Inferior parietal cortex (tissue), 1 donor: ENCODE data around the gene THEMIS.
A peak's percentile ranks its signal among the peaks of the same experiment; 100 is the strongest.
"Not testable (repeated sequence)": the region's sequence is repeated elsewhere in the genome, so short reads cannot be mapped to it uniquely, and the experiment has no call there.

Experiments
- DNase-seq: peaks from one replicate; pipeline ENCODE4 v3.0.0-alpha.2; 2016; ENCODE audit errors: extremely low spot score

Gene THEMIS

DNA sequence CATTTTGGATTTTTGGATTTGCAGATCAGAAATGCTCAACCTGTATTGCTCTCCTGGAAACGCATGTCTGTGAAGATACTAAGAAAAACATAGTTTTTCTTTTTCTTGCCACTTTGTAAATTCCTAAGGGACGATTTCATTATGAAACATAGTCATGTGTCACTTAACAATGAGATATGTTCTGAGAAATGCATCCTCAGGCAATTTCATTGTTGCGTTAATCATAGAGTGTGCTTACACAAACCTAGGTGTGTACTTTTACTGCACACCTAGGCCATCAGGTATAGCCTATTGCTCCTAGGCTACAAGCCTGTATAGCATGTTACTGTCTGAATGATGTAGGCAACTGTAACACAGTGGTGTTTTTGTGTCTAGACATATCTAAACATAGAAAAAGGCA is 13.4 kb upstream of the THEMIS start:
- DNase-seq: no peak

GRCh38 chr6:127912914-127913313 is 12.1 kb upstream of the THEMIS start:
- DNase-seq: no peak

- DNase-seq: no peak
These were observed 7.2 kb upstream of the THEMIS start for GRCh38 chr6:127907960-127908640.

DNA sequence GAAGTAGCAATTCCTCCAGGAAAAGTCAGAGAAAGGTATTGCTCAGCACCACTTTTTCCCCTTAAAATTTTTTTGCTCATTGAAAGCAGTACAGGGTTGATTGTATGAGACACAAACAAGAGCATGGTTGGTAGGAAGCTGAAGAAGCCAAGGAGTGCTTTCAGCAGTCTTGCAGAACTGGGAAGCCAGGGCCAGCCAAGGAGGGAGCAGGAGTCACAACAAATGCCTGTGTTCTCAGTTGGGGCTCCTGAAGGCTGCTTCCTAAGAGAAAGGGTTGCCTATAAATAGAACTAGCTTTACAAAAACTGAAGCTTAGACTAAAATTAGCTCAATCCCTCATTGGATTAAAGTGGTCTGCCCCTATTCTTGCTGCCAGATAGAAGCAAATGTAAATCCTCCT is 3.3 kb upstream of the THEMIS start:
- DNase-seq: no peak

DNA sequence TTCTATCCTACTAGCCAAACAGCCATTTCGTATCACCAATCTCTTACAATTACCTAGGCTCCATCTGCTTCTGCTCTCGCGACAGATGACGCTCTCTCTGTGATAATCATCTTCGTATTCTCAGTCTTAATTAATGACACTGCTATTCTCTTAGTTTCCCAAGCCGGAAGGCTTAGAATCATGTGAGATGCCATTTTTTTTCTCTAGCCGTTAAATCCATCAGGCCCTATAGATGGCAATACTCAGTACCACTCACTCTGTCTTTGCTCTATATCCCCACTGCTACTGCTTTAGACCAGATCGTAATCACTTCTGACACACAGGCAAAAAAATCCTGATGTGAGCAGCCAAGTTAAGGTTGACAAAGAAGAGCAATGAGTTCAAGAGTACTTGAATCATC is 2.1 kb upstream of the THEMIS start:
- DNase-seq: no peak

GRCh38 chr6:127897484-127897883 is 3.4 kb downstream of the THEMIS start:
- no peak for DNase-seq

GRCh38 chr6:127894051-127894450 is 6.8 kb downstream of the THEMIS start:
- no peak for DNase-seq

DNA sequence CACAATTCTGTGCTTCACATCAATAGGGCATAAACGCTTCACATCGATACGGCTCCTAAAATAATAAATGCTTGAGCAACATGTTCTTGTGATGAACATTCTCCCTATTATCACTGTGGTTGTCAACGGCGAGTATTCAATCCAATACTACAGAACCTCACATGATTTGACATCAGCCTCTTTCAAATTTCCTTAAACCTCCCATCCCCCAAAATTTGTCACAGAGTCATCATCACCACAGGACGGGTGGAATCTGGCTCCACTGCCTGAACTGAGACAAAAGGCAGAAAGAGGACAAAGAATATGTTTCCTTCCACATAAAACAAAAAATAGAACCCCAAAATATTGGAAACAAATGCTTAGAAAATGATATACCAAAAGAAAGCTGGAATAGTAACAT is 7.3 kb downstream of the THEMIS start:
- no peak for DNase-seq

- no peak for DNase-seq
These were observed 9.0 kb downstream of the THEMIS start for GRCh38 chr6:127891731-127892326.

GRCh38 chr6:127886603-127887002 is 14.3 kb downstream of the THEMIS start:
- DNase-seq: no peak

GRCh38 chr6:127884134-127884533 is 16.7 kb downstream of the THEMIS start:
- no peak for DNase-seq

- DNase-seq: not testable (repeated sequence)
These were observed 18.9 kb downstream of the THEMIS start for GRCh38 chr6:127881949-127882348.

DNA sequence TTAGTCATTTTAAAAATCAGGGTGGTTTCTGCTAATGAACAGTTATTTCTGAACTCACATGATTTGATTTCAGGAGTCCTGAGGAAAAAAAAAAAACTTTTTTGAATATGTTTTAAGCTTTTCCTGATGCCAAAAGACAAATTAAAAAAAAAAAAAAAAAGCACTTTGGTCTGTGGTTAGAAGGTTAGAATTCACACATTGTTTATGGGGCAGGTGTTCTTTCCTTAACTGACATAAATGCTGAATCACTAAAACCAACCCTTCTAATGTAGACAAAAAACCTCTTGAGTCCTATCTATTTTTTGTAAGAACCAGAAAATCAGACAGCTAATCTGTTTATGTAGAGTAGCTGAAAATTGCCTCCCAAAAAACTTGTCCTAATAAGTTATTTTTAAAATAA is 20.4 kb downstream of the THEMIS start:
- no peak for DNase-seq

GRCh38 chr6:127879685-127880084 is 21.2 kb downstream of the THEMIS start:
- no peak for DNase-seq

DNA sequence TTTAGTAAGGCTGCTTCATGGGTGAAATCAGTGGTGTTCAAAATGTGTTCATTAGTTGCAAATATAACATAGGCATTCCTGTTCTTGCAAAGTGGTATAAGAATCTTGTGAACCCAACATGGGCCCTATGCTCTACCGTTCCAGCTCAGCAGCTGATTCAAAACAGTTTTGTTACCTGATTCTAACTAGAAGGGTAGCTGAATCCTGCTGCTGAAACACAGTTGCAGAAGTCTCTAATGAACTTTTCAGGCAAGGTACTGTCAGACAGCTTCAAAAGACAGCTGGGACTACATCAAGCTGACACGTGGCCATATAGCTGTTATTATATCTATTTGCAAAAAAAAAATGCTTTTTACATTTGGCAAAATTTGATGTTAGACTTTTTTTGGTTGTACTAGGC is 22.7 kb downstream of the THEMIS start:
- no peak for DNase-seq

GRCh38 chr6:127877231-127877630 is 23.6 kb downstream of the THEMIS start:
- DNase-seq: no peak

DNA sequence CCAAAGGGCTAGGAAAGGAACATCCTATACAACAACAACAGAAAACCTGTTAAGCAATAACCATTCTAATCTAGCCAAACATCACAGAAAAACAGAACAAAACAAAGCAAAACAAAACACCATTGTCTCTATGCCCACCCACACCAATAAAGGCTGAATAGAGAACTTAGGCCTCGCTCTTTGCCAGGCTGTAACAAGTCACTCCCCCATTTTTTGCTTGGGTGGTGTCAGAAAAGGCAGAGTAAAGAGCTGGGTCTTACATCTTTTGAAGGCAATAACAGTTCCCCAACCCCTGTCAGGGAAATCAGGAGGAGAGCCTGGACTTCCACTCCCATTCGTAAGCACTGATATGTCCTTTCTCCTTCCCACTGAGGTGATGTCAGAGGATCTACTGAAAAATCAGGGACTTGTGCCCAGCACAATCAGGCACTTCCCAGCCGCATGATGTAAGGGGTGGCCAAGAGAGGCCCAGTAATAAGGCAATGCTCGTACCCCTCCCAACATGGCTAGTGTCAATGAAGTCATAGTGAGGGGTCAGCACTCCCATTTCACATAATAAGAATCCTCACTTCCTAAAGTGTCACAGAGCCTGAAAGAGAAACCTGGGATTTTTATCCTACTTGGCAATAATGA is 31.0 kb downstream of the THEMIS start:
- DNase-seq: peak; percentile 73

DNA sequence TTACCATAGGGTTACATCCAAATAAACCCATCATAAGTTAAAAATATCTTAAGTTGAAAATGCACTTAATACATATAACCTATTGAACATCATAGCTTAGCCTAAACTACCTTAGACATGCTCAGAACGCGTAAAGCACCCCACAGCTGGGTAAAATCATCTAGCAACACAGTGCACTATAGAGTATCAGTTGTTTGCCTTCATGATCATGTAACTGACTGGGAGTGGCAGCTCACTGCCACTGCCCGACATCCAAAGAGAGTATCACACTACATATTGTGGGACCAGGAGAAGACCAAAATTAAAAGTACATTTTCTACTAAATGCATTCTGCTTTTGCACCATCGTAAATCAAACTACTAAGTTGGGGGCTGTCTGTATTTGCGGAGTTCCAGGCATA is 31.7 kb downstream of the THEMIS start:
- no peak for DNase-seq

DNA sequence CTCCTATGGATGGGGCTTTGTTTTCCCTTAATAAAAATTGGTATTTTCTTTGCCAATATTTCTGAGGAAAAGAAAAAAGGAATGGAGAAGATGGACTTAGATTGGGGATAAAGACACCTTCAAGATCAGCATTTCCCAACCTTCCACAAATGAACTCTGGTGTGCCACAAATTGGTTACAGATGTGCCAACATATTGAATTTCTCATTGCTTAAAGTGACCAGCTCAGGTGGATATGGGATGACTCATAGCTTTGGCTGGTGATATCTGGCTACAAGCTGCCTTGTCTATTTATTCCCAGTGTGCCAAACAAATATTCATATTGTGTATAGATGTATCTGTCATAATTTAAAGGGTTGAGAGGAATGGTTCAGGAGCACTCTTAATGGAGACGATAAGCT is 32.5 kb downstream of the THEMIS start:
- DNase-seq: no peak

DNA sequence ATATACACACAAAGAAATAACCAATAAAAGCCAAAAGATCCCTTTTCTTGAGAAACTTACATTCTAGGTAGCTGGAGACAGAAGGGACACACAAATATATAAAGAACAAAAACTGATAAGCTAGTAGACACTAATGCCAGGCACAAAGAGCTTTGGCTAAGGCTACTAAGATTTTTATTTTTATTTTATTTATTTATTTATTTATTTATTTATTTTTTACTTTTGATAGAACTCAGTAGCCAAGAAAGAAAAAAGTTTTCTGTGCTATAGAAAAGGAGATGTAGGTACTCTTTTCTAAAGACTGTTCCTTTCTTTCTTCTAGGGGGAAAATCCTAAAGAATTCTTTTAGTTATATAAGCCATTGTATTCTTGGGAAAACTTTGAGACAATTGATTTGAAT is 34.1 kb downstream of the THEMIS start:
- DNase-seq: no peak

- no peak for DNase-seq
These were observed 35.8 kb downstream of the THEMIS start for GRCh38 chr6:127865108-127865507.

GRCh38 chr6:127864701-127865100 is 36.2 kb downstream of the THEMIS start:
- DNase-seq: no peak

DNA sequence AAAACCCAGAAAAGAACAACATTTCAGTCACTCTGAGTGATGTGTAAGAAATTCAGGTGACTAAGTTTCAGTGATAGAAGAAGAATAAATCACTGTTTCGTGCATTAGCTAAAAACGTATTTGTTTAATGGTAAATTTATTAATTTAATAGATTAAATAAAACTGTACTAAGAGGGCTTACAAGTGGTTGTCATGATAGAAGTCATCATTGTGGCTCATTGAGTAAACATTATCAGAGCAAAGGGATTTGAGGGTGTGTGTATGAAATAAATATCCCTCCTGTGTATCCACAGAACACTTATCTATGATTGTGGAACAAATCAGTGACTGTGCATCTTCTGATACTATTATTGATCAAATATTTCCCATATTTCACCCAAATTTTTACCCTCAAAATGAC is 40.1 kb downstream of the THEMIS start:
- no peak for DNase-seq
